NCI-H146 (cell line): ENCODE results near the gene SCGN.

Source experiments
- DNase-seq: peaks from one replicate; lab custom pipeline; 2025; lab: John Stamatoyannopoulos, UW

The SCGN gene, protein sequence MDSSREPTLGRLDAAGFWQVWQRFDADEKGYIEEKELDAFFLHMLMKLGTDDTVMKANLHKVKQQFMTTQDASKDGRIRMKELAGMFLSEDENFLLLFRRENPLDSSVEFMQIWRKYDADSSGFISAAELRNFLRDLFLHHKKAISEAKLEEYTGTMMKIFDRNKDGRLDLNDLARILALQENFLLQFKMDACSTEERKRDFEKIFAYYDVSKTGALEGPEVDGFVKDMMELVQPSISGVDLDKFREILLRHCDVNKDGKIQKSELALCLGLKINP

DNA sequence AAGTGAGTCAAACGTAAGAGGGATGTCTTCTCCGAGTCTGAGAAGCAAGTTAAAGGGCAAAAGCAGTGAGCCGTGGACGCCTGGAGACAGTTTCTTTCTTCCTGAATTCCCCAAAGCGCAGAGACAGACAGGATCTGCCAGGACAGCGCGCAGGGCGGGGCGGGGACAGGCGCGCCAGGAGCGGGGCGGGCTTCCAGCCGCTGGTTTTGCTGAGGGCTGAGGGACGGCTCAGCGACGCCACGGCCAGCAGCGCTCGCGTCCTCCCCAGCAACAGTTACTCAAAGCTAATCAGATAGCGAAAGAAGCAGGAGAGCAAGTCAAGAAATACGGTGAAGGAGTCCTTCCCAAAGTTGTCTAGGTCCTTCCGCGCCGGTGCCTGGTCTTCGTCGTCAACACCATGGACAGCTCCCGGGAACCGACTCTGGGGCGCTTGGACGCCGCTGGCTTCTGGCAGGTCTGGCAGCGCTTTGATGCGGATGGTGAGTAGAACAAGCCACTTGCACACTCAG is at the start of gene SCGN:
SCGN (plus strand) TSS at position 209 of the 509 bp plus-strand sequence; CDS start at position 398, 189 bp downstream.
- DNase-seq: peak; percentile 75

DNA sequence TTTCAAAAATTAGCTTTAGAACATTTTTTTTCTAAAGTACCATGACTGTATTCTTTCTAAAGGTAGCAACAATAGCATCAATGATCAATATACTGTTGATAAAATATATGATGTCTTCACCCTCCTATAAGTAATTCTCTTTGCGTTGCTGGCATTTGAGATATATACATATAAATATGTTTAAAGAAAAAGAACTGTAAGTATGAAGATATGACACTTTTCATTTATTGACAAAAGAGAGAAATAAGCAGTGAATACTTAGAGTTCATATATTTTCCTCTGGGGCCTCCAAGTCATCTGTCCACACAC is 49.4 kb upstream of the SCGN start:
- no peak for DNase-seq

DNA sequence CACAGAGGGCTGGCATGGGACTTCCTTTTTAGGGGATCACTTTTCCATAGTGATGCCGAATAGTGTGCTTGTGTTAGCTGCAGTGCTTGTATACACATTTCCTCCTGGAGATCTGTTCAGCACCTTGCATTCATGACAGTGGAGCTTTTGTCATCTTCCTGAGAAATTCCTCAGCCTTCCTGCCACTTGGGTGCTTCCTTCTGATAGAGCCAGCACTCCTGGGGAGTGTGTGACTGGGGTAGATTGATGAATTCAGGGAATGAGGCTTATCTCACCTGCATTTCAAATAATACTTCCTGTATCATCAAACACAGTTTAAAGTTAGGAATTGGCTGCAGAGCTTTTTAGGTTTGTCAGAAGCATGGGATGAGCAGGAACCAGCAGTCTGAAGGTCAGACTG is 48.8 kb upstream of the SCGN start:
- no peak for DNase-seq

DNA sequence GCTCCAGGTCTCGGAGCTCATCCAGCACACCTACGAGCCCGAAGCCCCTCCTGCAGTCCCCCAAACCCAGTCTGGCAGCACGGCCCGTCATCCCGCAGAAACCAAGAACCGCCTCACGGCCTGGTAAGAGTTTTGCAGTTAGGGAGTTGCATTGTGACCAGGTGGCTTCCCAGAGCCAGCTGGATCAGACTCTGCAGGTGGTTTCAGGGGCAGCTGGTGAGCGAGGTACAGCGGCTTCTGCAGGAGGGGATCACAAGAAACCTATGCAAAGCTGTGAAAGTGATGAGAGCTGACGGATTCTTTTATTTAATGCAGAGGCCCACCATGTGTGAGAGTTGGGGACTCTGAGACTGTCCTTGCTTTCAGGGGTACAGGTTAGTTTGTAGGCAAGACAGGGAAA is 45.9 kb upstream of the SCGN start:
- DNase-seq: peak; percentile 84

DNA sequence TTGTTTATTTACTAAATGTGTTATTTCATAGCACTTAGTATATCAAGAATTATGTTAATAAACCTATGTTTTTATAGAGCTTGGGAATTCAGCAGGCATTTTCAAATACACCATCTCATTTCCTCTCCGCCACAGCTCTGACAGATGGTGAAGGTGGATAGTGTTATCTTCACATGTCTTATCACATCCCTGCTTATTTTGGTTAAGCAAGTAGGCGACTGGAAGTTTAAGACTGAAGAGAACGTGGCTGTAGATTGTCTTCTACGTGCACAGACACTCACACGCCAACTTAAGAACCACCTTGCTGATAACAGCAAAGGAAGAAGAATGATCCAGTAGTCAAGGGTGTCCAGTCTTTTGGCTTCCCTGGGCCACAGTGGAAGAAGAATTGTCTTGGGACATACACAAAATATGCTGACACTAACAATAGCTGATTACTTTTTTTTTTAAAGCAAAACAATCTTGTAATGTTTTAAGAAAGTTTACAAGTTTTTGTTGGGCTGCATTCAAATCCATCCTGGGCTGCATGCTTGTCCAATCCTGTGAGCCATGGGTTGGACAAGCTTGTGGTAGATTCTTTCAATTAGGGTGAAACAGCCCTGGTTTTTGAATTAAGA is 43.3 kb upstream of the SCGN start:
- no peak for DNase-seq

DNA sequence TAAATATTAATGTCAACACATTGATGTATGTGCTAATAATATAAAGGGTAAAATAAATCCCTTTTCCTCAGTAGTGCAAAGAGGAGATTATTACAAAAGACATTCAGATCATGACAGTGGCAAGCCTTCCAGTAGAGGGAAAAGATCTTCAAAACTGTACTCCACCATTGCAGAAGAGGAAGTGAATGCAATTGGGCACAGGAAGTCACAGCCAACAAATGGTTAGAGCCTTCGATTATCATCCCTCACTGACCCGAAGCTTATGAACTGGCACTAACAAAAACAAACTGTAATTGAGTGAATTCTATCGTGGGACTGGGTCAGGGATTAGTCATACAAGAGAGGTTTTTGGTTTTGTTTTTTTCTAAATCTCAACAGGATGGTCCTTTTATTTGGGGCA is 39.3 kb upstream of the SCGN start:
- DNase-seq: no peak

DNA sequence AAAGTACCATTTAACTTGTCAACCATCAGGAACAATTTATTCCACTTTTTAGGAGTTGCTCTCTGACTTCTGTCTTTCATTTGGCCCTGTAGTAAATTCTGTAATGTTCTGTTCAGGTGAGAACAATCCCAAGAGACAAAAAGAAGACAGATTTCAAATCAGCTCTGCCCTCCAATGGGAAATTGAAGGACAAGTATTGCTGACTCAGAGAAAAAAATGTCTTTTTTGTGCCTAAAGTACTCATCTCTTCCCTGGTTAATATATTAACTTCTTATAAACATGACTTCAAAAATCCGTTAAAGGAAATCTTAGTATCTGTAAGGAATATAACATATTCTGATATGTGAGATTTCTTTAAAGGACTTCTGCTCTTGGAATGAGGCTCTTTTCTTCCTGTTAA is 38.6 kb upstream of the SCGN start:
- no peak for DNase-seq

DNA sequence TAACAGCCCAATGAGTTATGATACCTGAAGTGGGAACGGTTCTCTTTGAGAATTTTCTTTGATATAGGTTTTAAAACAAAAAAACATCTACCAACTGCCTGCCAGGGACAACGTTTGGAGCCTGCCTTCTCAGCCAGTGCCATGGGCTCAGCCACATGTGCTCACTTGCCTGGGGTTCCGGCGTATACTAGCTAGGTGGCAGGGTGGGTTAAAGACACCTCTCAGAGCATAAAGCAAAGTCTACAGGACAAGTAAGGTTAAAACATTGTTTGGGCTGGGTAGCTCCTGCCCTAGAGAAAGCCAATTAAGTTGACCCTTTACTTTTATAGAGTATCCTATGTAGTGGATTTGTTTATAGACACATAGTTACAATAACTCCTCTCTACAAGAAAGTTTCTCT is 38.0 kb upstream of the SCGN start:
- no peak for DNase-seq

DNA sequence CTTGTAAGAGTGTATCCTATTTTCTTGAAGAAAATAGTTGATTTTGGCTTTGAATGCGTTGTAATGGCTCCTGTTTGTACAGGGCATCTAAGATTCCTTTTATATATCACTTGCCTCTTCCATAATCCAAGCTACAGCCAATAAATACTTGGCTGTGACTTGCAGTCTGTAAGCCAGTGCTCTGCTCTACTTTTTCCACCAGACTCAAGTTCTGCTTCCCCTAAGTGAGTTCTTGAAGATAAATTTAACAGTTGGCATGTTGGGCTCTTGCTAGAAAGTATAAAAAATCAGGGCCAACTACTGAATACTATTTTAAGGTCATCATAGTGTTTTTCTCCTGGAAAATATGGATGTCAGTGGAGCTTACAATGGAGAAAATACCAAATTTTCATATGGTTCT is 36.5 kb upstream of the SCGN start:
- no peak for DNase-seq

DNA sequence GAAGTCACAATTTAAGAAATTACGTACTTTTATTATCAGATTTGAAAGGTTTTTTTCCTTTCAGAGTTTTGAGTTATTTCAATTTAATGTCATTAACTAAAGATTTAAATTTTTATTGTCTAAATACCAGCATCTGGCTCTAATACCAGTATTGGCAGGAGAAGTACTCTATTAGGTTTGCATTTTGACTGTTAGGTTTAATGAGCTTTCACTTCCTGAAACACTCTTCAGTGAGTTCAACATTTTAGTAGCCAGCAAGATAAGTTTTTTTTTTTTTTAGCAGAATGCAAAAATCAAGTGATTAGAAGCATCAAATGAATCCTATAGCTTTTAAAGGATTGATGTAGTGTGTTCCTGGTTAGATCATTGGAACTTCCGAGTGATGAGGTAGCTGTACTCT is 34.0 kb upstream of the SCGN start:
- DNase-seq: no peak

DNA sequence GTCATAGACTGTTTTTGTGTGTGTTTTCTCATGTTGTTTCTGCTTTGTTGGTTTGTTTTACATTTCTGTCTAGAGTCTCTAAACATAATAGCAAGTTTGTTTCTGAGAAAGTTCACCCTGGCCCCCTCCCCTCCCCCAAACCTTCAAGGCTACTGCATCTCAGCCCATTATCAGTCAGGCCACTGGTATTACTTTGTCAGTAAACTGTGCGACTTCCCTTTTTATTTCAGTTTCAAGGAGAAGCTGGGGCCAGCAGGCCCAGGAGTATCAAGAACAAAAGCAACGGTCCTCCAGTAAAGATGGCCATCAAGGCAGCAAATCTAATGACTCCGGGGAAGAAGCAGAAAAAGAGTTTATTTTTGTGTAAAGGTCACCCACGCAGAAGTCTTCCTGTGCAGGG is 32.8 kb upstream of the SCGN start:
- no peak for DNase-seq

DNA sequence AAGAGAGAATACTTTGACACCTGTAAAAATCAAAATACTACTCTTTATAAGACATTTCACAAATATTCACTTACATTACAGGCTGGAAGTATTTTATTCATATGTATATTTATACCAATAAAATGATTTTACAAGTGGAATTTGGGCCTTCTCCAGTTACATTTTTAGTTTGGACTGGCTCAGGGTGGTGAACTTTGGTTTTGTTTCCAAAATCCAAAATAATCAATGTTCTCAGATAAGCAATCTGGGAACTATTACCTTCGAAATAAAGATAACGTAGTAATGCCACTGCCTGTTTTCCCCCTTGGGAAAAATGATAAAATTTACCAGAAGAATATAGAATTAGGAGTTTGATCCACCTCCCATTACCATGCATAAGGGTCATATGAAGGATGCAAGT is 31.6 kb upstream of the SCGN start:
- no peak for DNase-seq

DNA sequence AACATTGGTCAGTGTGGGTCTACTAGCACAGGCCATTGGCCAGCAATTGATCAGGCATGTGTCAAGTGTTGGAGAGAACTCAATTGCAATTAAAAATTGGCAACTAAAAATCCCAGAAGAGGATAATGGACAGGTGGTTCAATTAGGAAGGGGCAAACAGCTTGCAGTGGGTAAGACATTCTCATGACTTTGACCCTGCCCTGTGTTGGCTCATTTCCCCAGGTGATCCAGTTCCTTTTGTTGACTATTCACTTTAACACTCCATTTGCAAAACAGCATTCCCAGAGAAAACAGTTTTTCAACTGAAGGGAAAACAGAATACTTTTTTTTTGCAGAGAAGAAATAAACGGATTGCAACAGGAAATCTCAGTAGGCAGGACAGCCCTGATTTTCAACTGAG is 28.9 kb upstream of the SCGN start:
- no peak for DNase-seq

DNA sequence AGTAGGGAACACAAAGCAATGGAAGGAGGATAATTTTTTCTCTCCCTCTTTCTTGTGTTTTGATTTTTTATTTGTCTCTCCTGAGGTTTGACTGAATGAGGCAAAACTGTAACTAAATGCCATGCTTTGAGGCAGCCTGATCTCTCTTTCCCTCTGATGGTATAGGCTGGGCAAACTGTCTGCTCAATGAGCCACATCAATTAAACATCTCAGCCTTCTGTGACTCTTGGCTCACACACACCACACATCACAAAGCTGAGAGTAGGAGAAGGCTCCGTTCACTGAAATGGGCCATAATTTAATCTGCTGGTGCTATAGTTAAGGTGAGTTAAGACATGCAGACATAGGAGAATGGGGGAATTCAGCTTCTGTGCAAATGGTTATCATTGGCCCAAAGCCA is 28.1 kb upstream of the SCGN start:
- peak; percentile 8 for DNase-seq

DNA sequence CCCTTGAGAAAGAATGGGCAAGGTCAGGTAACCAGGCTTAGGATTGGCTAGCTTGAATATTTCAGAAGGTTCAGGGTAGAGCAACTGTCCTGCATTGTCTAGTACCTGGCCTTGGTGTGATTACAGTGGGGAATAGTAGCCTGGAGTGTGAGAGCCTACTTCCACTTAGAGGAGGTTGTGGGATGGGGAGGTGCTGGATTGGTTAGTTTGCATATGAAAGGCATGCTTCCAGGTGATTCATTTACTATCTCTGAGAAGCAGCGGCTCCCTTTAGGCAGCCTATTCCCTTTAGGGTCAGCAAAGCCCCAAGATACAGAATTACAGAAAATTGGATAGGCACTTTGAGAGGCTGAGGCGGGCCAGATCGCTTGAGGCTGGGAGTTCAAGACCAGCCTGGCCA is 25.0 kb upstream of the SCGN start:
- DNase-seq: peak; percentile 59

DNA sequence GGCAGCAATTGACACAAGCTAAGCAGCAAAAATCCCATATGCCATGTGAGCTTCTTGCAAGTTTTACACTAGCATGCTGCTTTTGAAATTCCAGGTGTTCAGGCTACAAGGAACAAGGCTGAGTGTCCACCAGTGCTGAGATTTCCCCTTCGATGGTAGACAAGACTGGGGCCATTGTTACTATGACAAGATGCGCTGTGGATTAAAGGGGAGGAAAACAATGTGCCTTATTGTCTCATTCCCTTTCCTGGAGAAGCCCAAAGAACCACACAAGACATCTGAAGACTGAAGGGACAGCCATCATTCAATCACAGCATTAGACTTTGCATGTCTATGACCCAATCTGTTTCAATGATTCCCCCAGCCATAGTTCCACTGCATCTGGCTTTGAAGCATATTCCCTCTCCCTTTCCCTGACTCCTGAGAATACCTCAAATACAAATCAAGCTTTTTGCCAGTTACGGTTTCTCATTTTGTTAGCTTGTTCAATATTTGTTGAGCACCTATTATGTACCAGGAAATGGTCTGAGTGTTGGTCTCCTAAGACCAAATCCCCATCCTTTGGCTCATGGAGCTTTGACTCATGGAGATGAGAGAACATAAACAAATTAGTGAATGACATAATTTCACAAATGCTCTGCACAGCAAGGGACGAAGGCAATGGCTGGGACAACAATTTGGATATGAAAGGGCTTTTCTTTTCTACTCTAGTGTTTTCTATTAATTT is 23.4 kb upstream of the SCGN start:
- peak; percentile 44 for DNase-seq

DNA sequence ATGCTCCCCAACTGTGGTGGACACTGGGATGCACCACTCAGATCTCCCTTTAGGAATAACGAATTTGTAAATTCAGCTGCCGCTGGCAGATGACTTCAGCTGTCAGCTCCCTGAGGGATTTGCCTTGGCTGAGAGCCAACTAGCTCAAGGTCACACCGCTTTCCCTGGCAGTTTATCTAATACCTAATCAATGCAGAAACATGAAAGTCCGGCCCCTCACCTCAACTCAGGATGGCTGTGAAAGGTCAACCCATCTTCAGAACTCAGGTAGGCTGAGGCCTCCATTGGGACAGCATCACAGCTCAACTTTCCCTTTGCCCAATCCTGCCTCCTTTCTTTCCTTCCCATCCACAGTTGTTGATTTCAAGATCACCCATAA is 22.8 kb upstream of the SCGN start:
- DNase-seq: peak; percentile 94

DNA sequence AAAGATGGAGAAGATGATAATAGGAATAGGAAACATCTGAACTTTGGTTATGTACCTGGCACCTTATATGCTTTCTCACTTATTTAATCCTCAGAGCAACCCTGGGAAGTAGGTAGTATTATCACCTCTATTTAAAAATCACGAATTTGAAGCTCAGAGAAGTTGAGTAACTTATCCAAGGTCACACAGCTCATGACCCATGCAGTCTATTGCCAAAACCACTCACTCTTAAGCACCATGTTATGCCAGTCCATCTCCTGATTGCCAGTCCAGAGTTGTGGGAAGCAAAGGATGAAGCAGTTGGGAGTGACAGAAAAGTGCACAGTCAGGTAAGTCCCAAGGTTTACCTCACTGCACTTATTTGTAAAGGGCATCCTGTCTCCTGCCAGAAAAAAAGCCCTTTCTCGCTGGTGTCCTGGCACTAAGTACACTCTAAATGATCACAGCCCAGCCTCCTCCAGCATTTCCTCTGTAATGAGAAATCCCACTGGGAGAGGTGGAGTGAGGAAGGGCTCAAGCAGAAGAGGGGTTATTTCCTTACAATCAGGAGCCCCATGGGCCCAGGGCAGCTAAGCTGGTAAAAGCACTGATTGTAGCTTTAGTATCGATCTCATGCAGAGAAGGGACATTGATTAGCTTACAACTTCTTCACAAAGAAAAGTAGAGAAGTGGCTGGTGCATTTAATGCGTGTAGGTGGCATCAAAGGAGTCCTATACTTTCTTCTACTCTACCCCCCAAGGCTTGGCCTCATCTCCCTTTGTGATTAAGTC is 21.3 kb upstream of the SCGN start:
- DNase-seq: peak; percentile 48

DNA sequence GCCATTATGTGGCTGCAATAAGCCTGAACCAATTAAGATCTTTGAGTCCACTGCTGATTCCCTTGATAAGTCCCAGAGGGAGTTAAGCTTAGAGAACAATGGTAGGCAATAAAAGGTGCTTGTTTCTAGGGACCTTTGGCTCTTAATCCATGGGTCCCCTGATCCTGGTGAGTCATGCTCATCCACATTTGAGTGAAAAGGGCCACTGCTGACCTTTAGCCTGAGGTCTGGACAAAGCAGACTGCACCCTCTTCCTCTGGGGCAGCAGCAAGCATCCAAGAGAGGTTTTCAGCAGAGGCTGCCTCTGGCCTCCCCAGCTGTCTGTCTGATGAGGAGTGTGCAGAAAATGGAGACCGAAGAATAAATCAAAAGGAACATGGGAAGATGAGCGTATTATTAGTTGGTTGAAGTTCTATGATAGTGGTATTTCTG is 16.1 kb upstream of the SCGN start:
- peak; percentile 80 for DNase-seq

DNA sequence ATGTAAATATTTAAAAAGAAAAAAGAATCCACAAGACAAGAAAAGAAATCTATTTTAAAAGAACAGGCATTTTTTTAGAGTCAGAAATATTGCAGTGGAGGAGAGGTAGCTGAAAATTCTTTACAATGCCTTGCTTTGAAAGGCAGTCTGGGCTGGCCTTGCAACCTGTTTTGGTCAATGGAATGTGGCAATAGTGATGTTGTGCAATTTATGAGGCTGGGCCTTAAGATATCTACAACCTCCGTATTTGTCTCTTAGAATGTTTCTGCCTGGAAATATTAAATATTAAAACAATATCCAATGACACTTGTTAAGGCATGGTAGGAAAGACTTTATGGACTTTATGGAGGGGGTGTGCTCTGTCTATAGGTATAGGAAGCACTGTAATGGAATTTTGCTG is 14.8 kb upstream of the SCGN start:
- DNase-seq: no peak

DNA sequence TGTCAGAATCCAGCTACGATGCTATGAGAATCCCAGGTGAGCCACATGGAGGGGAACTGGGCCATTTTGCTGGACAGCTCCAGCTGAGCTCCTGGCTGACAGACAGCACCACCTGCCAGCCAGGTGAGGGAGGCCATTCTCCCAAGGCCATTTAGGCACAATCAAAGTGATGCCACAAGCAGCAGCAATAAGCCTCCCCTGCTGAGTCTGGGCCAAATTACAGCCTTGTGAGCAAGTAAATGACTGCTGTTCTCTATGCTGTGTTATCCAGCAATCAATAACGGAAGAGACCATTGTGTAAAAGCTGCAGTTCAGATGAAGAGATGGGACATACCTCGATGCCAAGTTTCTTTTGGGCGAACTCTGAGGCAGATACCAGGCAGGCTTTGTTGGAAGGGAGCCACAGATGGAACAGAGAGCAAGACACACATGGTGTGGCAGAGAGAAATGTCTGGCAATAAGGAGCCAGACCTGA is 14.0 kb upstream of the SCGN start:
- DNase-seq: peak; percentile 99

DNA sequence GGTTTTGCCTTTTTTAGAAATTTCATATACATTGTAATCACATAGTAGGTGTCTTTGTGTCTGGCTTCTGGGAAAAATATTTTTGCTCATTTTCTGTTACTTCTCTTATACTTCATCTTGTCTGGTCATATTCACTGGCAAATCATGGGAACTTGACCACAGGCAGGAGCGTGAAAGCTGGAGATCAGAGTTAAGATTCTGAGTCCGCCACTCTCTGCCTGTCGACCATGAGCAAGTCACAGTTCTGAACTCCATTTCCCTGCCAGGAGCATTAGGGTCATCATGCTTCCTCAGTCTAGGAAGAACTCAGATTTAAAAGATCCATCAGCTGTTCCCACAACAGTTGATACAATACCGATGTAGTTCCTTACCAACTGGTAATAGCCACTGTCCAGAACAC is 12.4 kb upstream of the SCGN start:
- DNase-seq: no peak

DNA sequence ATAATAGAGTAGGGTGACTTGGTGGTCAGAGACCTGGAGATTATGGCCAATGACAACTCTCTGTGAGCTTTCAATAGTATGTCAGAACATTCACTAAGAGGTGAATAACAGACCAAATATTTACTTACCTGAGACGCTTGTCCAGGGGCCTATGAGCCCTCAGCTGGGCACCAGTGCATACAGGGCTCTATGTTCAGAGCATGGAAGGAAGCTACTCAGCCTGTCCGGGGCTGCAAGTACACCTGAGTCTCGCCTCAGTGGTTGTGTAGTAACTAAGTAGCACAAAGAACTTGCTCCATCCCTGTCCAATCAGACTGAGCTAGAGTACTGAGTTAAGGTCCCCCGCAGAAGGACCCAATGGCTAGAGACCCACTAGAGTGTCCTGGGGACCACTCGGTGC is 11.6 kb upstream of the SCGN start:
- DNase-seq: peak; percentile 42
